ENCODE measurements around the gene PAGR1.
A peak's percentile ranks its signal among the peaks of the same experiment; 100 is the strongest.

Gene PAGR1

GRCh38 chr16:29836623-29837022 is 20.7 kb downstream of the PAGR1 start:
- no peak for DNase-seq (ENCODE audit: low read depth in 2 of 2)

DNA sequence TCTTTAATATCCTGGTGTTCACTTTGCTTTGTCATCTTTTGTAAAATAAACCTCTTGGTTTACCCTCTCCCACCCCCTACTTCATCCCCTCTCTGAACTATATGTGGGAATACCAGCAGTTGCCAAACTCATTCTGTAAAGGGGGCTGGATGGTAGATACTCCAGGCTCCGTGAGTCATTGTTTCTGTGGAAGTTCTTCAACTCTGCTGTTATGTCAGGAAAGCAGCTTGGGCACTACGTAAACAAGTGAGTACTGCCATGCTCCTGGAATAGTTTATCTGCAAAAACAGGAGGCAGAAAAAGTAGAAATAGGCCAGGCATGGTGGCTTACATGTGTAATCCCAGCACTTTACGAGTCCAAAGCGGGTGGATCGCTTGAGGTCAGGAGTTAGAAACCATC is 21.9 kb downstream of the PAGR1 start:
- no peak for DNase-seq (ENCODE audit: low read depth in 2 of 2)

GRCh38 chr16:29839822-29840221 is 23.9 kb downstream of the PAGR1 start:
- no peak for DNase-seq (ENCODE audit: low read depth in 2 of 2)

DNA sequence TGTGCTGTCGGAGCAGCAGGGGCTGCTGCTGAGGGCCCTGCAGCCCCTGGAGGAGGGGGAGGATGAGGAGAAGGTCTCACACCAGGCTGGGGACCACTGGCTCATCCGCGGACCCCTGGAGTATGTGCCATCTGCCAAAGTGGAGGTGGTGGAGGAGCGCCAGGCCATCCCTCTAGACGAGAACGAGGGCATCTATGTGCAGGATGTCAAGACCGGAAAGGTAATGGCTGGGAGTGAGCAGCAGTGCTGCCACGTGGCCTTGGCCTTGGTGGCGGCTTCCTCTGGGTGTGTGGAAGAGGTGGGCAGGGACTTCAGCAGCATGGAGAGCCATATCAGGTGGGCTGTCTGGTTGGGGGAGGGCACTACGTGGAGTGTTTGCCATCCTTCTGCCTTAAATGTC is 24.3 kb downstream of the PAGR1 start:
- DNase-seq (ENCODE audit: low read depth in 2 of 2) = no peak

DNA sequence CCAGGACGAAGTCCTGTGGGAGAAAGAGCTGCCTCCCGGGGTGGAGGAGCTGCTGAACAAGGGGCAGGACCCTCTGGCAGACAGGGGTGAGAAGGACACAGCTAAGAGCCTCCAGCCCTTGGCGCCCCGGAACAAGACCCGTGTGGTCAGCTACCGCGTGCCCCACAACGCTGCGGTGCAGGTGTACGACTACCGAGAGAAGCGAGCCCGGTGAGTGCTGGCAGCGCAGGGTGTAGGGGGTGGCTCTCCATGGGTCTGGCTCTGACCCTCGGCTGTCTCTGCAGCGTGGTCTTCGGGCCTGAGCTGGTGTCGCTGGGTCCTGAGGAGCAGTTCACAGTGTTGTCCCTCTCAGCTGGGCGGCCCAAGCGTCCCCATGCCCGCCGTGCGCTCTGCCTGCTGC is 25.7 kb downstream of the PAGR1 start:
- DNase-seq (ENCODE audit: low read depth in 2 of 2) = no peak

GRCh38 chr16:29842732-29843346 is 26.9 kb downstream of the PAGR1 start:
- DNase-seq (ENCODE audit: low read depth in 2 of 2) = no peak

- DNase-seq (ENCODE audit: low read depth in 2 of 2) = no peak
These were observed 28.0 kb downstream of the PAGR1 start for GRCh38 chr16:29843931-29844330.

- DNase-seq (ENCODE audit: low read depth in 2 of 2) = no peak
These were observed 28.8 kb downstream of the PAGR1 start for GRCh38 chr16:29844575-29845331.

DNA sequence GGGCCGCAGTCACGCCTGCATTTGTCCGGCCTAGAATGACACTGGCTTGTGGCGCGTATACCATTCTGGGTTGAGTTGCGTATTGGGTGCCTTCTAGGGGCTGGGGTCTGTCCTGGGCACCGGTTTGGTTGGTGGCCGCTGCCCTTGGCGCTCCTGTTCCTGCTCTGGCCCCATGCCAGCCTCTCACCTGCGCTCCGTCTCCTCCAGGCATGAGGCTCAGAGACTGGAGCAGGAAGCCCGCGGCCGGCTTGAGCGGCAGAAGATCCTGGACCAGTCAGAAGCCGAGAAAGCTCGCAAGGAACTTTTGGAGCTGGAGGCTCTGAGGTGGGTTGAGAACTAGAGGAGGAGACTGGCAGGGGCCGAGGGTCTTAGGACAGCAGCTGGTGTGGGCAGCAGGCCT is 29.7 kb downstream of the PAGR1 start:
- no peak for DNase-seq (ENCODE audit: low read depth in 2 of 2)

GRCh38 chr16:29848420-29849297 is 32.7 kb downstream of the PAGR1 start:
- peak; percentile 71 to 73 for DNase-seq (ENCODE audit: low read depth in 2 of 2)

DNA sequence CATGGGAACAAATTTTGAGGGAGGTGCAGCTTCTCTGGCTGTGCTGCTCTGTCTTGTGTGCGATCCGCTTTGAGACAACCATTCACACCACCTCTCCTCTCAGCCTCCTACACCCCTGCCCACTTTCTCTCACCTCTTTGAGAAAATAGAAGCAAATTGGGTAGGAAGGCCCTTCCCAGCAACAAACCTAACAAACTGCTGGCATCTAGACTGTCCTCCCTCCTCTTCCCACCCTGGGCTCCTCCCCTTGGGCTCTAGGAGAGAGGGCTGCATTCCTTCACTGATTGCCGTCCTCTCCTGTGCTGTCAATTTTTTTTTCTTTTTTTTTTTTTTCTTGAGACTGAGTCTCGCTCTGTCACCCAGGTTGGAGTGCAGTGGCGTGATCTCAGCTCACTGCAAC is 33.6 kb downstream of the PAGR1 start:
- DNase-seq (ENCODE audit: low read depth in 2 of 2) = no peak

- DNase-seq (ENCODE audit: low read depth in 2 of 2) = no peak
These were observed 35.0 kb downstream of the PAGR1 start for GRCh38 chr16:29850998-29851397.

- DNase-seq (ENCODE audit: low read depth in 2 of 2) = no peak
These were observed 36.7 kb downstream of the PAGR1 start for GRCh38 chr16:29852654-29853053.

DNA sequence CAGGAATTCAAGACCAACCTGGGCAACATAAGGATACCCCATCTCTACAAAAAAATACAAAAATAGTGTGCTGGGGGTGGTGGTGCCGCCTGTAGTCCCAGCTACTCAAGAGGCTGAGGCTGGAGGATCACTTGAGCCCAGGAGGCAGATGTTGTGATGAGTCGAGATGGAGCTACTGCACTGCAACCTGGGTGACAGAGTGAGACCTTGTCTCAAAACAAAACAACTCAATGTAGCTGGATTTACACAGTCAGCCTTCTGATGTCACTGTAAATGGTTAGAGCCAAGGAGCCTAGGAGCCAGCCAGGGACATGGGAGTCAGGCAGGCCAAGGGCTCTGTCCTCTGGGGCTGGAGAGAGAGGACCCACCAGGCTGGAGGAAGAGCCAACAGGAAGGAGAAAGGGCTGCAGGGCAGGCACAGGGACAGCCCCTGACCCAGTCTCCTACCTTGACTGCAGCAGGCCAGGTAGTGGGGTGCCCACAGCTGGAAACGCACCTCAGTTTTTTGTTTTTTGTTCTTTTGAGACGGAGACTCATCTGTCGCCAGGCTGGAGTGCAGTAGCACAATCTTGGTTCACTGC is 38.7 kb downstream of the PAGR1 start:
- no peak for DNase-seq (ENCODE audit: low read depth in 2 of 2)

GRCh38 chr16:29857133-29857760 is 41.3 kb downstream of the PAGR1 start:
- no peak for DNase-seq (ENCODE audit: low read depth in 2 of 2)

- no peak for DNase-seq (ENCODE audit: low read depth in 2 of 2)
These were observed 42.3 kb downstream of the PAGR1 start for GRCh38 chr16:29858149-29858849.

DNA sequence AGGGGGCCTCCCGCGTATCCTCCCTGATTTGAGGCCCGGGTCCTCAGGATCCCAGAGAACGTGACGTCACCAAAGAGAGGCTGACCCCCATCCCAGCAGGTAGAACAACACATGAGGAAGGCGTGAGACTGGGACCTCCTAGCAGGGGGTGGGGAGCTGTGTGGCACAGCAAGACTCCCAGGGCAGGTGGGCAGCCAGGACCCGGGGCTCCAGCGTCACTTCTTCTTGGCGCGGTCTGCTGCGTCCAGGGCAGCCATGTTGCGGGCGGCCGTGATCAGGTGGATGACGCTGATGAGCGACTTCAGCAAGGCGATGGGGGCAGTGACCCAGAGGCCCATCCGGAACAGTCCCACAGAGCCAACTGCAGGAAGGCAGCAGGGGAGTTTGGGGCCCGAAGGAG is 43.0 kb downstream of the PAGR1 start:
- no peak for DNase-seq (ENCODE audit: low read depth in 2 of 2)

- no peak for DNase-seq (ENCODE audit: low read depth in 2 of 2)
These were observed 44.3 kb downstream of the PAGR1 start for GRCh38 chr16:29860218-29860617.

DNA sequence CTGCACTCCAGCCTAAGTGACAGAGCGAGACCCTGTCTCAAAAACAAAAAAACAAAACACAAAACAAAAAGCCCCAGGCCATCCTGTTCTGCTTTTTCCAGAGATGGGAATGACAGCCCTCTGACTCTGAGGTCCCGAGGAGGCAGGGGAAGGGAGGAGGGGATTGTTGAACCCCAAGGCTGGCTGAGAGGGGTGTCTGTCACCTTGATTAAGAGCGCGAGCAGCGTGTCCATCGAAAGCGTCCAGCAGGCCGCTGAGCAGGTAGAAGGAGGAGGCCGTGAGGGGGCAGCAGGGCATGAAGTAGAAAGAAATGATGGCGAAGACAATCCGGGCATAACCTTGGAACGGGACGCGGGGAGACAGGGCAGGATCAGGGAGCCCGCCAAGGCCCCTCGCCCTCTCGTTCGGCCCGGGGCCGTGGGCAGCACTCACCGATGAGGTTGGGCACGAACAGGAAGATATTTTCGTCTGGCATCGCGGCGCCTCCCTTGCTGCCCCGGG is 46.5 kb downstream of the PAGR1 start:
- DNase-seq (ENCODE audit: low read depth in 2 of 2) = peak in 1 of 2 donors; percentile 4

GRCh38 chr16:29862884-29863668 is 47.1 kb downstream of the PAGR1 start, which contains the start of gene CDIPT:
TSS of gene CDIPT (minus strand) at chr16:29863226. CDS start at chr16:29862857, 369 bp downstream.
- peak; percentile 88 to 89 for DNase-seq (ENCODE audit: low read depth in 2 of 2)

Data from stimulated activated CD8-positive, alpha-beta memory T cell treated with anti-CD3 and anti-CD28 coated beads, Interleukin-15, amount 100 ng/mL, for 48 hours (primary cell).